Immature natural killer cell (primary cell): ENCODE results near the gene ATCAY. TPM values are rescaled to one million over a fixed set of nuclear protein-coding genes. Genes with fewer than 3 reads are reported as not detected.

ENCODE experiments used
- DNase-seq, 3 donors: peaks; one replicate each; pipeline ENCODE4 v3.0.0; 2022; ENCODE audit warnings: mixed read lengths in 1 of 3
- H3K27ac Mint-ChIP-seq, 6 donors: one replicate each; pipeline ENCODE4 v1.8.0; 2020; ENCODE audit warnings: mixed read lengths in 6 of 6, mild to moderate bottlenecking in 5 of 6, inconsistent platforms in 4 of 6, moderate library complexity in 3 of 6
- H3K27me3 Mint-ChIP-seq, 3 donors: one replicate each; pipeline ENCODE4 v1.8.0; 2020 to 2021; ENCODE audit warnings: low read depth in 3 of 3, mild to moderate bottlenecking in 3 of 3, mixed read lengths in 3 of 3, moderate library complexity in 3 of 3, inconsistent platforms in 1 of 3
- H3K36me3 Mint-ChIP-seq, 3 donors: one replicate each; pipeline ENCODE4 v1.8.0; 2020; ENCODE audit warnings: mixed read lengths in 3 of 3, inconsistent platforms in 2 of 3, mild to moderate bottlenecking in 2 of 3
- H3K4me1 Mint-ChIP-seq, 2 donors: one replicate each; pipeline ENCODE4 v1.8.0; 2020; ENCODE audit warnings: inconsistent platforms in 2 of 2, mild to moderate bottlenecking in 2 of 2, mixed read lengths in 2 of 2, moderate library complexity in 1 of 2
- H3K4me3 Mint-ChIP-seq, 5 donors: one replicate each; pipeline ENCODE4 v1.8.0; 2020; ENCODE audit warnings: mild to moderate bottlenecking in 5 of 5, mixed read lengths in 5 of 5, inconsistent platforms in 3 of 5, moderate library complexity in 3 of 5
- H3K9me3 Mint-ChIP-seq, 6 donors: one replicate each; pipeline ENCODE4 v1.8.0; 2020; ENCODE audit warnings: mild to moderate bottlenecking in 6 of 6, mixed read lengths in 6 of 6, inconsistent platforms in 4 of 6, moderate library complexity in 3 of 6
- polyA plus RNA-seq, 3 donors: library from polyadenylated mRNA; unstranded; fragments of 300-500 nt; fragmentation: Illumina TruSeq; gene quantifications; one replicate each; pipeline ENCODE4 v1.2.3, GENCODE V29; 2021

The ATCAY gene
- not detected for polyA plus RNA-seq

GRCh38 chr19:3880471-3881271 lies at the start of gene ATCAY:
Gene ATCAY, plus strand, starts transcription at chr19:3880685. Its CDS starts 5,083 bp downstream, at chr19:3885768.
- H3K27me3 Mint-ChIP-seq: peaks cover 12 to 25% (median 19%) of the 10 kb centered on the region in 3 donors
- no peaks in the 10 kb centered on the region for H3K36me3 Mint-ChIP-seq
- DNase-seq: no peak
- H3K4me1 Mint-ChIP-seq: peaks cover 13 to 14% of the 10 kb centered on the region in 2 donors
- H3K9me3 Mint-ChIP-seq: peaks cover 0 to 2% (median 0%) of the 10 kb centered on the region in 6 donors
- H3K27ac Mint-ChIP-seq: no peak within 1 kb of the TSS
- no peak within 1 kb of the TSS for H3K4me3 Mint-ChIP-seq

GRCh38 chr19:3831601-3832000 lies 48.9 kb upstream of the ATCAY start:
- H3K9me3 Mint-ChIP-seq: no peaks in the 10 kb centered on the region
- H3K4me3 Mint-ChIP-seq: no peak overlapping the region
- no peaks in the 10 kb centered on the region for H3K36me3 Mint-ChIP-seq
- H3K4me1 Mint-ChIP-seq: peaks cover 5% of the 10 kb centered on the region in 2 donors
- no peak for DNase-seq
- no peak overlapping the region for H3K27ac Mint-ChIP-seq
- peaks cover 0 to 3% (median under 1%) of the 10 kb centered on the region in 3 donors for H3K27me3 Mint-ChIP-seq

DNA sequence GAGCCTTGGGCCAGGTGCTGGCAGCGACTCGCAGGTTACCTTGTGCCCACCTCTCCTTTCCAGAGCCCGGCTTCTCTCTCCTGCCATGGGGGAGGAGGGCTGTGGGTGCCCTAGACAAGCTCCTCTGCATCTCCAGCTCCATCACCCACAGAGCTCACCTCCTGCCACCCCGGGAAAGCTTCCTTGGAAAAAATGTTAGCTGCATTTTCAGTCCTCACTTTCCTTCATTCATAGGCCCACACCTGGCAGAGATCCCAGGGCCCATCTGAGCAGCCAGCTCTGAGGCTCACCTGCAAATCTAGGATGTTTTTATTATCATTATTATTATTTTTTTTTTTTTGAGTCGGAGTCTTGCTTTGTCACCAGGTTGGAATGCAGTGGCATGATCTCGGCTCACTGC lies 48.5 kb upstream of the ATCAY start:
- Mint-ChIP-seq H3K27ac (no peak overlapping the region), H3K4me3 (no peak overlapping the region), H3K4me1 (peaks cover 5% of the 10 kb centered on the region in 2 donors), H3K36me3 (no peaks in the 10 kb centered on the region), H3K27me3 (peaks cover 0 to 3% (median 0%) of the 10 kb centered on the region in 3 donors), H3K9me3 (no peaks in the 10 kb centered on the region)
- no peak for DNase-seq

DNA sequence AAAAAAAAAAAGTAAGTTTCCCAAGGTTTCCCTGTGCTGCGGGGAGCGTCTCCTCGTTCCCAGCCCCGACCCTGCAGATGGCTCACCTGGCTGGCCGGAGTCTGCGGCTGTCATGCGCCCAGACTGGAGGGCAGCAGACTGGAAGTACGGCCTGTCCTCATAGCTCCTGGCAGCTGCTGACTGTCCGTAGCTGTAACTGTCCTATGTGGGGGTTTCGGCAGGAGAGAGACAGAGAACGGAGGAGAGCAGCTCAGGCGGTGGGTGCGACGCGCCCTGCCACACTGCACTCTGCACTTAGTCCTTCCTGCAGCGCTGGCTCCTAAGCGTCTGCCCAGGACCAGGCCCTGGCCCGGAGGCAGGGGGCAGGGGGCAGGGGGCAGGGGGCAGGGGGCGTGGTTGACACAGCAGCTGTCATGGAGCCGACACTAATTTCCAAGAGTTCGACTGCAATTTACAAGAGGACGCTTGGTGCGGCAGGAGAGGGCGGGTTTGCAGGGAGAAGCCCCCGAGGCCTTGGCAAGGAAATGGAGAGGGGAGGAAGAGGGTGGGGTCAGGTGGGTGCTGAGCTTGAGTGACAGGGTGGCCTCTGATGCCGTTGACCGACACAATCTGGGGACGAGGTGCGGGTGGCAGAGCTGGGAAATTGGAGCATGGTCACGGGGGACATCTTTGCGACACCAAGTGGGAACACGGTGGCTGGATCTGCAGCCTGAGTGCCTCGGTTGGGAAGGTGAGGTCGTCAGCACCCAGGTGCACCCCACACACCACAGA lies 46.7 kb upstream of the ATCAY start:
- H3K4me3 Mint-ChIP-seq: no peak overlapping the region
- no peak overlapping the region for H3K27ac Mint-ChIP-seq
- DNase-seq: no peak
- H3K9me3 Mint-ChIP-seq: peaks cover 0 to 2% (median 0%) of the 10 kb centered on the region in 6 donors
- H3K36me3 Mint-ChIP-seq: no peaks in the 10 kb centered on the region
- H3K4me1 Mint-ChIP-seq: no peaks in the 10 kb centered on the region
- peaks cover 0 to 3% (median 0%) of the 10 kb centered on the region in 3 donors for H3K27me3 Mint-ChIP-seq

GRCh38 chr19:3834349-3835054 lies 46.0 kb upstream of the ATCAY start:
- no peak overlapping the region for H3K4me3 Mint-ChIP-seq
- no peaks in the 10 kb centered on the region for H3K4me1 Mint-ChIP-seq
- peaks cover 0 to 3% (median 0%) of the 10 kb centered on the region in 3 donors for H3K27me3 Mint-ChIP-seq
- no peaks in the 10 kb centered on the region for H3K36me3 Mint-ChIP-seq
- H3K27ac Mint-ChIP-seq: no peak overlapping the region
- H3K9me3 Mint-ChIP-seq: peaks cover 0 to 2% (median 0%) of the 10 kb centered on the region in 6 donors
- DNase-seq: no peak

DNA sequence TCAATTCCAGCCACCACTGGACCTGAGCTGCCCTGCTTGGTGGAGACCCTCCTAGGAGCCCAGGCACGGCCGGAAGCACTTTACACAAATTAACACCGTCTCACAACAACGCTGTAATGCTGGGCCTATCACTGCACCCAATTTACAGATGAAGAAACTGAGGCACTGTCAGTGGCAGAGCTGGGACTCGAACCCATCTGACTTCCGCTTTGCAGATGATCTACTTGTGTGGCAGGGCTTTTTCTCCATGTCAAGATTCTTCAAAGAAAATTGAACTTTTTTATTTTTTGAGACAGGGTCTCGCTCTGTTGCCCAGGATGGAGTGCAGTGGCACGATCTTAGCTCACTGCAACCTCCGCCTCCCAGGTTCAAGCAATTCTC lies 45.4 kb upstream of the ATCAY start:
- Mint-ChIP-seq H3K9me3 (peaks cover 0 to 2% (median 0%) of the 10 kb centered on the region in 6 donors), H3K4me1 (no peaks in the 10 kb centered on the region), H3K36me3 (no peaks in the 10 kb centered on the region), H3K27me3 (peaks cover 0 to 3% (median 0%) of the 10 kb centered on the region in 3 donors), H3K27ac (no peak overlapping the region), H3K4me3 (no peak overlapping the region)
- DNase-seq: no peak

- no peak for DNase-seq
- Mint-ChIP-seq H3K4me1 (no peaks in the 10 kb centered on the region), H3K4me3 (no peak overlapping the region), H3K27ac (no peak overlapping the region), H3K36me3 (no peaks in the 10 kb centered on the region), H3K9me3 (peaks cover 0 to 2% (median 0%) of the 10 kb centered on the region in 6 donors), H3K27me3 (peaks cover 0 to 1% (median 0%) of the 10 kb centered on the region in 3 donors)
These were observed 43.6 kb upstream of the ATCAY start for GRCh38 chr19:3836887-3837286.

GRCh38 chr19:3837332-3837731 lies 43.2 kb upstream of the ATCAY start:
- no peak for DNase-seq
- Mint-ChIP-seq H3K36me3 (no peaks in the 10 kb centered on the region), H3K27ac (no peak overlapping the region), H3K4me1 (no peaks in the 10 kb centered on the region), H3K27me3 (no peaks in the 10 kb centered on the region), H3K9me3 (peaks cover 0 to 2% (median 0%) of the 10 kb centered on the region in 6 donors), H3K4me3 (no peak overlapping the region)

DNA sequence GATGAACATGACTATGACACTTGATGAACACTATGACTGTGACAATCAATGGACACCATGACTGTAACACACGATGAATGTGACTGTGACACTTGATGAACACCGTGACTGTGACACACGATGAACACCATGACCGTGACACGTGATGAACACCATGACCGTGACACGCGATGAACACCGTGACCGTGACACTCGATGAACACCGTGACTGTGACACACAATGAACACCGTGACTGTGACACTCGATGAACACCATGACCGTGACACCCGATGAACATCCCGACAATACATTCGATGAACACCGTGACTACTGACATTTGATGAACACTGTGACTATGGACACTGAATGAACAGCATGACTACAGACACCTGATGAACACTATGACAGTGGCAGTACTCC lies 42.6 kb upstream of the ATCAY start:
- peaks cover 0 to 2% (median 0%) of the 10 kb centered on the region in 6 donors for H3K9me3 Mint-ChIP-seq
- H3K4me1 Mint-ChIP-seq: no peaks in the 10 kb centered on the region
- H3K27me3 Mint-ChIP-seq: no peaks in the 10 kb centered on the region
- no peak overlapping the region for H3K27ac Mint-ChIP-seq
- H3K4me3 Mint-ChIP-seq: no peak overlapping the region
- DNase-seq: no peak
- no peaks in the 10 kb centered on the region for H3K36me3 Mint-ChIP-seq

DNA sequence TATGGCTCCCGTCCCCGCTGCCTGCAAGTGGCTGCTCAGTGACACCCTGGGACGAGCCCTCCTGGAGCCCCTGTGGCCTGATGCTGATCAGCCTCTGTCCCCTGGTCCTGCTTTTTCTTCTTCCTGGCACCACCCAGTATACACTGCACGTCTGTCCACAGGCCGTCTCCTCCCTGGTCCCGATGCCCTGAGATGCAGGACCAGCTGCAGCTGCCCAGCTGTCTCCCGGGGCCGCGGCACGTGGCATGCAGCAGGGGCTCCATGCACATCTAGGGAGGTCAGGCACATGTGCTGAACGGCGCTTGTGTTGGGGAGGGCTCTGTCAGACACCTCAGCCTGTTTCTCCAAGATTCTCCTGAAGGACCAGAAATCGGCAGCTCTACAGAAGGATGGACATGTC lies 41.8 kb upstream of the ATCAY start:
- H3K9me3 Mint-ChIP-seq: peaks cover 0 to 2% (median 0%) of the 10 kb centered on the region in 6 donors
- H3K27me3 Mint-ChIP-seq: no peaks in the 10 kb centered on the region
- no peaks in the 10 kb centered on the region for H3K36me3 Mint-ChIP-seq
- no peak overlapping the region for H3K27ac Mint-ChIP-seq
- DNase-seq: no peak
- H3K4me1 Mint-ChIP-seq: no peaks in the 10 kb centered on the region
- H3K4me3 Mint-ChIP-seq: no peak overlapping the region

DNA sequence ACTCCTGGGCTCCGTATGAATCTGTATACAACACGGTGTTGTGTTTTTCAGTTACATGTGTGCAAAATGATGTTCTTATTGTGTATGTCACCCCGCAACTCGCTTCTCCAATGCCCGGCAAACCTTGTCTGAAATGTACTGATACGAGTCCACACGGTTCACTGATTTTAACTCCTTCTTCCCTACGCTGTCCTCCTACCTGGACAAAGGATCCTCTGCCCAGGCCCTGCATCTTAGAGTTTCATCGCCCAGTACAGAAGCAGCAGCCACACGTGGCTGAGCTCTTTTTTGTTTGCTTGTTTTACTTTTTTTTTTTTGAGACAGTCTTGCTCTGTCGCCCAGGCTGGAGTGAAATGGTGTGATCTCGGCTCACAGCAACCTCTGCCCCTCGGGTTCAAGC lies 40.5 kb upstream of the ATCAY start:
- H3K27me3 Mint-ChIP-seq: no peaks in the 10 kb centered on the region
- no peak for DNase-seq
- H3K27ac Mint-ChIP-seq: no peak overlapping the region
- H3K4me3 Mint-ChIP-seq: no peak overlapping the region
- H3K9me3 Mint-ChIP-seq: peaks cover 0 to 2% (median 0%) of the 10 kb centered on the region in 6 donors
- no peaks in the 10 kb centered on the region for H3K4me1 Mint-ChIP-seq
- H3K36me3 Mint-ChIP-seq: no peaks in the 10 kb centered on the region

GRCh38 chr19:3840804-3841203 lies 39.7 kb upstream of the ATCAY start:
- Mint-ChIP-seq H3K27me3 (no peaks in the 10 kb centered on the region), H3K4me3 (no peak overlapping the region), H3K36me3 (no peaks in the 10 kb centered on the region), H3K9me3 (peaks cover 0 to 2% (median 0%) of the 10 kb centered on the region in 6 donors), H3K27ac (no peak overlapping the region), H3K4me1 (no peaks in the 10 kb centered on the region)
- DNase-seq: no peak

DNA sequence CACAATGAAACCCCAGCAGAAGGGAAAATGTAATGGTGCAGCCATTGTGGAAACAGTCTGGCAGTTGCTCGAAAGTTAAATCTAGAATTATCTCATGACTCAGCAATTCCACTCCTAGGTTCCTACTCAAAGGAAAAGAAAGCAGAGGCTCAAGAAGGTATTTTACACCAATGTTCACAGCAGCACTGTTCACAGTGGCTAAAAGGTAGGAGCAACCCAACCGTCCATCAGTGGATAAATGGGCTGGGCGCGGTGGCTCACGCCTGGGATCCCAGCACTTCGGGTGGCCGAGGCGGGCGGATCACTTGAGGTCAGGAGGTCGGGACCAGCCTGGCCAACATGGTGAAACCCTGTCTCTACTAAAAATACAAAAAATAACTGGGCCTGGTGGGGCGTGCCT lies 37.5 kb upstream of the ATCAY start:
- Mint-ChIP-seq H3K27ac (no peak overlapping the region), H3K4me3 (no peak overlapping the region), H3K9me3 (peaks cover 0 to 1% (median 0%) of the 10 kb centered on the region in 6 donors), H3K27me3 (peaks cover 0 to 1% (median 0%) of the 10 kb centered on the region in 3 donors), H3K4me1 (no peaks in the 10 kb centered on the region), H3K36me3 (no peaks in the 10 kb centered on the region)
- no peak for DNase-seq

DNA sequence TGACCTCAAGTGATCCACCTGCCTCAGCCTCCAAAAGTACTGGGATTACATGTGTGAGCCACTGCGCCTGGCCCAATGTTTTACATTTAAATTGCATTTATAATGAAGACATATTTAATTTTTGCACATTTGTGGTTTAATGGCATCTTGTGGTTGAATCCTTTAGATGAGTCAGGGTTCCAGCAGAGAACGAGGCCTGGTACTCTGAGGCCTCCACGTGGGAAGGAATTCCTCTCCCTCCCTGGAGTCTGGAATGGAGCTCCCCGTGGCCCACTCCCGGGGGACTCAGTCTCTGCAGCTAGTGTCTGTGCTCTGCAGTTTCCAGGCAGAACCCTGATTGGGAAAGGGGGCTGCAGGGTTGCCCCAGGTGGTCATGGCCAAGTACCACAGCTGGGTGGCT lies 35.9 kb upstream of the ATCAY start:
- H3K9me3 Mint-ChIP-seq: peaks cover 0 to 1% (median 0%) of the 10 kb centered on the region in 6 donors
- peaks cover 0 to 1% (median 0%) of the 10 kb centered on the region in 3 donors for H3K27me3 Mint-ChIP-seq
- no peaks in the 10 kb centered on the region for H3K36me3 Mint-ChIP-seq
- no peak overlapping the region for H3K27ac Mint-ChIP-seq
- no peaks in the 10 kb centered on the region for H3K4me1 Mint-ChIP-seq
- DNase-seq: no peak
- no peak overlapping the region for H3K4me3 Mint-ChIP-seq
